Measurements from ENCODE around the gene GNG12.

The GNG12 gene

GRCh38 chr1:67726224-67726623 is 107.0 kb downstream of the GNG12 start:
- DNase-seq = no peak

GRCh38 chr1:67724928-67725560 is 108.2 kb downstream of the GNG12 start:
- no peak for DNase-seq

- DNase-seq = no peak
Observed at GRCh38 chr1:67723620-67724019, 109.6 kb downstream of the GNG12 start.

GRCh38 chr1:67723126-67723525 is 110.1 kb downstream of the GNG12 start:
- no peak for DNase-seq

- no peak for DNase-seq
Observed at GRCh38 chr1:67722292-67722944, 110.8 kb downstream of the GNG12 start.

- no peak for DNase-seq
Observed at GRCh38 chr1:67721650-67722291, 111.5 kb downstream of the GNG12 start.

GRCh38 chr1:67721112-67721511 is 112.2 kb downstream of the GNG12 start:
- DNase-seq = no peak

- DNase-seq = peak; percentile 76
Observed at GRCh38 chr1:67719329-67720196, 113.7 kb downstream of the GNG12 start.

- no peak for DNase-seq
Observed at GRCh38 chr1:67717876-67718275, 115.4 kb downstream of the GNG12 start.

- DNase-seq = no peak
Observed at GRCh38 chr1:67716800-67717199, 116.5 kb downstream of the GNG12 start.

- DNase-seq = no peak
Observed at GRCh38 chr1:67715819-67716218, 117.4 kb downstream of the GNG12 start.

GRCh38 chr1:67713057-67713846 is 120.0 kb downstream of the GNG12 start:
- DNase-seq = peak; percentile 38

GRCh38 chr1:67711855-67712212 is 121.4 kb downstream of the GNG12 start:
- DNase-seq = no peak

GRCh38 chr1:67711158-67711854 is 122.0 kb downstream of the GNG12 start:
- no peak for DNase-seq

- no peak for DNase-seq
Observed at GRCh38 chr1:67710417-67710816, 122.8 kb downstream of the GNG12 start.

GRCh38 chr1:67708606-67709005 is 124.7 kb downstream of the GNG12 start:
- DNase-seq = no peak

- DNase-seq = no peak
Observed at GRCh38 chr1:67705735-67706453, 127.4 kb downstream of the GNG12 start.

- no peak for DNase-seq
Observed at GRCh38 chr1:67704351-67704750, 128.9 kb downstream of the GNG12 start.

GRCh38 chr1:67701876-67702275 is 131.4 kb downstream of the GNG12 start:
- no peak for DNase-seq

GRCh38 chr1:67700692-67701410 is 132.4 kb downstream of the GNG12 start:
- DNase-seq = no peak

- DNase-seq = no peak
Observed at GRCh38 chr1:67700220-67700619, 133.0 kb downstream of the GNG12 start.
